HG03060 (cell line): Measurements from ENCODE around the gene PFKFB3.
A peak's percentile ranks its signal among the peaks of the same experiment; 100 is the strongest.
"Not testable (repeated sequence)": the region's sequence is repeated elsewhere in the genome, so short reads cannot be mapped to it uniquely, and the experiment has no call there.

Experiments used
- ATAC-seq: cut with Tn5 transposase; IDR thresholded peaks from one replicate; pipeline ENCODE4 v1.9.1; 2021; ENCODE audit warnings: low read depth, moderate number of reproducible peaks; ENCODE audit not compliant: unreplicated experiment

PFKFB3 gene

GRCh38 chr10:6267941-6268340 is 65.2 kb downstream of the PFKFB3 start:
- no peak for ATAC-seq

- ATAC-seq = no peak
Measured at GRCh38 chr10:6269432-6269831, 66.7 kb downstream of the PFKFB3 start.

GRCh38 chr10:6269953-6270867 is 67.5 kb downstream of the PFKFB3 start:
- peak; percentile 36 for ATAC-seq

- no peak for ATAC-seq
Measured at GRCh38 chr10:6270951-6271350, 68.2 kb downstream of the PFKFB3 start.

- no peak for ATAC-seq
Measured at GRCh38 chr10:6271663-6272062, 68.9 kb downstream of the PFKFB3 start.

- no peak for ATAC-seq
Measured at GRCh38 chr10:6272126-6272525, 69.4 kb downstream of the PFKFB3 start.

GRCh38 chr10:6273351-6273750 is 70.6 kb downstream of the PFKFB3 start:
- ATAC-seq = no peak

GRCh38 chr10:6274040-6274439 is 71.3 kb downstream of the PFKFB3 start:
- ATAC-seq = no peak

- no peak for ATAC-seq
Measured at GRCh38 chr10:6274484-6274883, 71.8 kb downstream of the PFKFB3 start.

GRCh38 chr10:6275022-6275997 is 72.6 kb downstream of the PFKFB3 start:
- ATAC-seq = peak; percentile 44

- no peak for ATAC-seq
Measured at GRCh38 chr10:6276356-6276755, 73.6 kb downstream of the PFKFB3 start.

- no peak for ATAC-seq
Measured at GRCh38 chr10:6278519-6279120, 75.9 kb downstream of the PFKFB3 start.

GRCh38 chr10:6279540-6280267 is 77.0 kb downstream of the PFKFB3 start:
- no peak for ATAC-seq

GRCh38 chr10:6280291-6280690 is 77.6 kb downstream of the PFKFB3 start:
- no peak for ATAC-seq

GRCh38 chr10:6282454-6282958 is 79.8 kb downstream of the PFKFB3 start:
- no peak for ATAC-seq

- no peak for ATAC-seq
Measured at GRCh38 chr10:6283655-6284054, 80.9 kb downstream of the PFKFB3 start.

- not testable (repeated sequence) for ATAC-seq
Measured at GRCh38 chr10:6290621-6291020, 87.9 kb downstream of the PFKFB3 start.

- no peak for ATAC-seq
Measured at GRCh38 chr10:6292741-6293151, 90.0 kb downstream of the PFKFB3 start.

- ATAC-seq = not testable (repeated sequence)
Measured at GRCh38 chr10:6296425-6296824, 93.7 kb downstream of the PFKFB3 start.

GRCh38 chr10:6296828-6297251 is 94.1 kb downstream of the PFKFB3 start:
- no peak for ATAC-seq
